ENCODE measurements around the gene PRELID2.

PRELID2 gene

DNA sequence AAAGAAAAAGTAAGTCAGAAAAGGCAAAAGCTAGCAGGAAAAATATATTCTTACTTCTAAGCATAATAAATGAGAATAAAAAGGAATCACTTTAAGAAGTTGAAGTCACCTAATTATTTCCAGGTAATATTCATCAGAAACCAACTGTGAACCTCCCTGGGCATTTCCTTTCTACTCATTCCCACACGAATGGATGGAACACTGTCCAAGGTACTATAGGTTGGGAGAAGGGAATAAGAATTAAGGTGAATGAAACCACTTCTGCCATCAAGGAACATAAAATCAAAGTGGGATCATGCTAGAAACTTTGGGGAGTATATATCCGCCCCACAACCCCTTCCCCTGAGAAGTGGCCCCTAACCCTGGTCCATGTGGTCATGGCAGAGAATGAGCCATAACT is 41.6 kb downstream of the PRELID2 start:
- no peak for DNase-seq (ENCODE audit: low read depth)

DNA sequence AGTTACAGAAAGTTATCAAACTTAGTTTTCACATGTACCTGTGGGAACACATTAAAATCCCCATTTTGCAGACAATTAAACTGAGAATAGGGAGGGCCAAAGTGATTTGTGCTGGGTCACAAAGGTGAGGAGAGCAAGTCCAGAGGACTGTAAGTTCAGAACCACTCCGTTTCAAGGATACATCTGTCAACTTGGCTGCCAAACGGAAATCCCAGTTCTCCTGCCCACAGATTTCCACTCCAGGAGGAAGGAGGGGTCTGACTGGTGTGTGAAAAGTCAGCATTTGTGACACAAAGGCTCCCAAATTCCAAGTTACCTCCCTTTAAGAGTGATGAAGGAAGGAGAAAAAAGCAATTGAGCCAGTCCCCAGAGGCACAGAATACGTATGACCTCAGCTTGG is 42.3 kb downstream of the PRELID2 start:
- no peak for DNase-seq (ENCODE audit: low read depth)

DNA sequence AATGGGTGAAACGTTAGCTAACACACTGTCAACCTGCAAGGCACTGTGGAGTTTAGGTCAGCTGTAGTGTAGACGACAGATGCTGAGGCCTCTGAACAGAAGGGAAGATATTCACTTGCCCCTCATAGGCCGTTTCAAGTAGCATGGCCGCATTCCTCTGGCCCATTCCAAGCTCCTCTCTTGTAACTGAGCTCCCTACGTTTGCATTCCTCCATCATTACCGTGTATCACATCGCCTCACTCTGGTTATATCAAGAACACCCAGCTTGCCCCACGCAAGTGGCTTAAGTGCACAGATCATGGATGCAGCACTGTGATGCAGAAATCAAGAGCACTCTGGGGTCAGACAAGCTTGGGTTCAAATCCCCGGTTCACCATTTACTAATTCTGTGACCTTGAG is 43.3 kb downstream of the PRELID2 start:
- no peak for DNase-seq (ENCODE audit: low read depth)

DNA sequence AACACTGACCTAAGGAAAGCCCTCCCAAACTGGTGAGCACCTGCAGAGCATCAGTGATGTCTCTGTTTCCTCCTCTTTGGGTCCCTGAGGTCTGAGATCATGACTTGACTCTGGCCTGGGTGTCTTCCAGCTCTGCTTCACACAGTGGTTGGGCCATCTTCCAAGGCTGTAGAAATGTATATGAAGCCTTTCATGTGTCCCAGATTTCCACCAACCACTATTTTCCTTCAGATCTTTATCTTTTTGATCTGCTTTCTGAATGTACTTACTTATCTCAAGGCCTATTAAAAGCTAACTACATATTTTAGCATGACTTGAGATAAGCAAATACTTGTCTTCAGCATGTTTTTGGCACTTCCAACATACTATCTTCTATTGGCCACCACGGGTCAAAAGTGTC is 47.1 kb downstream of the PRELID2 start:
- DNase-seq (ENCODE audit: low read depth): no peak

DNA sequence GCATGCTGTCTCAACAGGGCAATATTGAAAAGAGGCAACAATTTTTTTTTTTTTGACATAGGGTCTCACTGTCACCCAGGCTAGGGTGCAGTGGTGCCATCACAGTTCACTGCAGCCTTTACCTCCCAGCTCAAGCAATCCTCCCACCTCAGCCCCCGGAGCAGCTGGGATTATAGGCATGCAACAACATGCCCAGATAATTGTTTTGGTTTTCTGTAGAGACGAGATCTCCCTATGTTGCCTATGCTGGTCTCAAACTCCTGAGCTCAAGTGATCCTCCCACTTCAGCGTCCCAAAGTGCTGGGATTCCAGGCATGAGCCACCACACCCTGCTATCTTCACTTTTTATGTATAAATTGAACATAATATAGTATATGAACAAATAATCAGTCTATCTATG is 47.6 kb downstream of the PRELID2 start:
- no peak for DNase-seq (ENCODE audit: low read depth)

DNA sequence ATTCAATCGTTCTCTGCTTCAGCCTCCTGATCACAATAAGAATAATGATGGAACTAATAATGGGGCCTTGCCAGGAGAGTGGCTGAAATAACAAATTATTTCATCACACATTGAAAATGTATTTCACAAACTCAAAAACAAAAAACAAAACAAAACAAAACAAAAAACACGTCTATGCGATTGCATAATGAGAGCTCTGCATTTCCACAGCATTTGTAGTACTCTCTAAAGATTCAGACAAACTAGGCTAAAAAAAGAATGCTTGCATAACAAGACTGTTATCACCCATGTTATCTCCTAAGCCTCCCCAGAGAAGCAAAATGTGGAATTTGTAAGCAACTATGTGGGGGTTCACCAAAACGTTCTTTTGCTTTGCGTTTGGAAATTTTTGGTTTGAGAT is 48.1 kb downstream of the PRELID2 start:
- no peak for DNase-seq (ENCODE audit: low read depth)

DNA sequence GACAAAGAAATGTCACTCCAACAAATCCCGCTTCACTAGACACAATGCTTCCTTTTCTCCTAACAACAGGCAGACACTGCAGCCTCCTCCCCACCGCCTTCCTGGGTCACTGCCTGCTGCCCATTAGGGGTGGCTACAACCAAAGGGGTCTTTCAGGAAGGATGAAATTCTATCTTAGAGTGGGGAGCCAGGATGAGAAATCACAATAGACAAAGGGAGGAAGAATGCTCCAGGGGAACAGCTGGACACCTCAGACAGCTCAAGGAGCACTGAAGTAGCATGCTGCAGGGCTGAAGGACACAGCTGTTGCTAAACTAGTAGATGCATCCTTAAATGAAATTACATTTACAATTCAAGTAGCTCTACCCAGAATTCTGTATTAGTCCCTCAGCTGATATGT is 54.2 kb downstream of the PRELID2 start:
- DNase-seq (ENCODE audit: low read depth): no peak

DNA sequence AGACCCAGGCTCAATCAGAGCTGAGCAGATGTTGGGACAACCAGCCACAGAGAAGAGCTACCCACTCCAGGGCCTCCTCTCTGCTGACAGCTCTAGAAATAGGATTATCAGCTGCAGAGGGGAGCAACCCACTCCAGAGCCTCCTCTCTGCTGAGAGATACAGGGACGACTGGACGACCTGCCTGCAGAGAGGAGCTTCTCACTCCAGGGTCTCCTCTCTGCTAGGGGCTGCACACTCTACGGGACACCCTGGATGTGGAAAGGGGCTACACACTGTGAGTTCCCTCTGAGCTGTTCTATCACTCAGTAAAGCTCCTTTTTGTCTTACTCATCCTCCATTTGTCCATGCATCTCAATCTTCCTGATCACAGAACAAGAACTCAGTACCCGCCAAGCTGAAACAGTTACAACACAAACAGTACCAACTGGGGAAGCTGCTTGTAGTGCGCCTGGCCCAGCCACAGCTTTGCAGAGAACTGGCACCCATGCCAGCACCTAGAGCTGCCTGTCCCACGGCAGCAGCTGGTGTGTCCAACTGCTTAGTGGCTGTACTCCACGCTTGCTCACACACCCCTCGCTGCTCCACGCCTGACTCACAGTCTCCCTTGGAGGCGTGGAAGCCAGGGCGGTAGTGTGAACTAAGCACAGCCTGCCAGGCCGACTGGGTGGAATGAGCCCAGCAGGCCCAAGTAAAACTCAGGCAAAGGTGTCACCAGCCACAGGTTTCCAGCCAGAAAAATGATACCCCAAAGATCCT is 56.8 kb downstream of the PRELID2 start:
- no peak for DNase-seq (ENCODE audit: low read depth)

DNA sequence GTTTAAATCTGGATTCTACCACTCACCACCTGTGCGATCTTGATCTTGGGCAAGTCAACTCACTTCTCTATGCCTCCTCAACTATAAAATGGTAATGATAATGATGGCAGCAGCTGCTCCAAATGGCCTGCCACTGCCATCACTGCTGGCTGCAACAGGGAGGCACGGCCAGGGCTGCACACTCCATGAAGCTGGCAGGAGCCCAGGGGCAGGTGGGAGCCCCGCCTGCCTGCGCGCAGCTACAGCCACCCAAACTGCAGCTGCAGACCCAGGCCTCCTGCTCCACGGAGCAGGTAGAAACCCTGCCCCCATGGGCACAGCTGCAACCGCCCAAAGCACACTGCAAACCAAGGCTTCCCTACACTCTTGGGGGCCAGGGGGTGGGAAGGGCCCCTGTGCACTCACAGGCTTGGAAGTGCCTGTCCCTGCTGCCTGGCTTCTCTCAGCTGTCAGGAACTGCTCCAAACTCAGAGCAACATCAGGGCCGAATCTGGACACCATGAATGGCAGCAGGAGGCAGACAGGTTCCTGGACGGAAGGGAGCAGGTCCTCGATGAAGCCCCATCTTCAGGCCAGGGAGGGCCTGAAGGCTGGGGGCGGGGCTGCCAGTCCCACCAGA is 57.6 kb downstream of the PRELID2 start:
- DNase-seq (ENCODE audit: low read depth): no peak

DNA sequence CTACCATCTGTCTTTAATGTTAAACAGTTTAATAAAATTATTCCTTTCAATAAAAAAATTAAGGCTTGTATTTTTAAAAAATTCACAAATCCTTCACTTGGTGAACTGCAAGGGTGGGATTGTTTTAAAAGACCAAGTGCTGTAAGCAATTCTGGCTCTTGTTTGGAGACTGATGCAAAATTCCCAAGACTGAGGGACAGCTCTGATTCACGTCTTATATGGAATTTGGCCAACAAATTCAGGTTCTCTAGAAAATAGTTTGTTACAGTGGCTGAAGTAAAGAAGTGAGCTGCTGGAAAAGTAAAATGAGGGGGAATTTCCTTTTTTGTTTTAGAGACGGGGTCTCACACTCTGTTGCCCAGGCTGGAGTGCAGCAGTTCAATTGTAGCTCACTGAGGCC is 58.3 kb downstream of the PRELID2 start:
- DNase-seq (ENCODE audit: low read depth): no peak

DNA sequence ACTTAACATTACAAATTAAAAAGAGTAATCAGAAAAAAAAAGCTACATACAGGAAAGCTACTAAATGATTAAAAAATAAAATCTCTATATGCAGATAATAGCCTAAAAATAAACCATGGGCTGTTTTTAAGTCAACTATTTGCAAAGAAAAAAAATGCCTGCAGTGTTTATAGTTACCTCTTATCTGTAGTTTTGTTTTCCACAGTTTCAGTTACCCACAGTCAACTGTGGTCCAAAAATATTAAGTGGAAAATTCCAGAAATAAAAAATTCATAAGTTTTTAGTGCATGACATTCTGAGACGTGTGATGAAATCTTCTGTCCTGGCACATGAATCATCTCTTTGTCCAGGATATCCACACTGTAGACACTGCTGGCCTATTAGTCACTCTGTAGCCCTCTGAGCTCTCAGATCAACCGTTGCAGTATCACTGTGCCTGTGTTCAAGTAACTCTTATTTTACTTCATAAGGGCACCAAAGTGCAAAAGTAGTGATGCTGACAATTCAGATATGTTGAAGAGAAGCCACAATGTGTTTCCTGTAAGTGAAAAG is 59.2 kb downstream of the PRELID2 start:
- DNase-seq (ENCODE audit: low read depth): no peak

DNA sequence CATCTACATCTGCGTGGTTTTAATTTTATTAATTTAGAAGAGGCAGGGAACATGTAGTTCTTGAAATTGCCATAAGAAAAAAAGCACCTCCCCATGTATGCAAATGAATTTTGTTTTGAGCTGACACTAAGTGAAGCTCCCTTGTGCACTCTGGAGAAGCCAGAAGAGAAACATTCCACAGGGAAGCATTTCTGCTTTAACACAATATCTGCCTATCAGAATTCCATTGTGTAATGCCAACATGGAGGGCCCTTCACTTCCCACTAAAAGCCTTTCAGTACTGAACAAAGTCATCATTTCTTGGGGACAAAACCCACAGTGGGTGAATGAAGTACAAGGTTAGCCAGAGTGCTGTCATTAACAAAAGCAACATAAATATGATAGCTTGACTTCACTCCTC is 59.7 kb downstream of the PRELID2 start:
- no peak for DNase-seq (ENCODE audit: low read depth)

DNA sequence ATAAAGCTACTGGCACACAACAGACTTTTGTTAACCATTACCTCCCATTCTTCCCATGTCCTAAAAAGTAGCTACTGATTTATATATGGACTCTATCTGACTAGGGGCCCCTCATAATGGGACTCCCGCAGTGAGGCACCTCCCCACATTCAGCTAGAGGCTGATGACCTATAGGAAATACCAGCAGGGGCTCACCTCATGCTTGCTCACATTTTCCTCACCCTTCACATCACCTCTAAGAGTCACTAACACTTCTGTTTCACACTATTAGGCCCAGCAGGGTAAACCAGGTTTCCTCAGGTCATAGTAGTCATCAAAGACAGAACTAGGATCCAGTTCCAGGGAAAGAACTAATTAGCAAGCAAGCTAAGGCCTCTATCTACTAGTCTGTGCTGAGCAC is 60.7 kb downstream of the PRELID2 start:
- DNase-seq (ENCODE audit: low read depth): no peak

DNA sequence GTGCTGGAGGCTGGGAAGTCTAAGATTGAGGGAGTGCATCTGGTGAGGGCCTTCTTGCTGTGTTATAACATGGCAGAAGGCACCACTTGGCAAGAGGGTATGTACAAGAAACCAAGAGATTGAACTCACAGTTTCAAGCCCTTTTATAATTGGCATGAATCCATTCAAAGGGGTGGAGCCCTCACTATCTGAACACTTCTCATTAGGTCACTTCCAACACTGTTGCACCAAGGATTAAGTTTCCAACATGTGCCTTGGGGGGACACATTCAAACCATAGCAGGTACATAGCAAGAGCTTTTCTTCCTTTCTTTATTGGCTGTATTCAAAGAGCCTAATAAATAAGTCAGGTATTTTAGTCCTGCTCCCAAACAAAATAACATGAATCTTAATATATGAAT is 62.7 kb downstream of the PRELID2 start:
- no peak for DNase-seq (ENCODE audit: low read depth)

DNA sequence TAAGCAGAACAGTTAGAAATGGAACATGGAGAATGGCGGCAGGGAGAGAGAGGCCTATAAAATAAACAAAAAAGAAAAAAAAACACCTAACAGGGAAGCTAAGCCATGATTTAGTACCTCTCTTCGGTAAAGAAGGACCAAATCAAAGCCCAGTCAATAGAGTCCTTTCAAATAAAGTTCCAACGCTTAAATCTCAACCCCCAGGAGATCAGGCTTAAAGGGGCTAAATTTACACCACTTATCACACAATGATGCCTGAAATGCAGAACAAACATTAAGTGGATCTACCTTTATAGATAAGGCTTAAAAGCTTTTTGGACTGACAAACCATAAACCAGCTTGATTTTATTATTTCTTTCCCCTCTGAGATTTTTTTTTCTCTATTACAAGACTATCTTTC is 66.3 kb downstream of the PRELID2 start:
- no peak for DNase-seq (ENCODE audit: low read depth)

DNA sequence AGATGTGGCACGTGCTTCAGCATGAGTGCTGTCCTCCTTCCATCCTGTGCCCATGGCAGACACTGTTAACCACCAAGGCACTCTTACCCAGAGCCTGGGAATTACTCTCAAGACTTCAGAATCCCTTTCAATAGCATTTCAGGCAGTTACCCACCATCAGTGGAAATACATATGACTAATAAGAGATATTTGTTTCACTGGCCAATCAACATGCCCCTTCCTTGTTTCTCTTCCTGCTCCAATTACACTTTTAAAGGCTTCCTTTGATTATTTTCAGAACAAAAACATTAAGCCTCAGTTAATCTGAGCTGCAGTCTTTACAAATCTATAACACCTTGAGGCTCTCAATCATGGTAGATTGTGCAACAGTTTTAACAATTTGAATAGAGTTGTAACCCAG is 70.8 kb downstream of the PRELID2 start:
- no peak for DNase-seq (ENCODE audit: low read depth)

DNA sequence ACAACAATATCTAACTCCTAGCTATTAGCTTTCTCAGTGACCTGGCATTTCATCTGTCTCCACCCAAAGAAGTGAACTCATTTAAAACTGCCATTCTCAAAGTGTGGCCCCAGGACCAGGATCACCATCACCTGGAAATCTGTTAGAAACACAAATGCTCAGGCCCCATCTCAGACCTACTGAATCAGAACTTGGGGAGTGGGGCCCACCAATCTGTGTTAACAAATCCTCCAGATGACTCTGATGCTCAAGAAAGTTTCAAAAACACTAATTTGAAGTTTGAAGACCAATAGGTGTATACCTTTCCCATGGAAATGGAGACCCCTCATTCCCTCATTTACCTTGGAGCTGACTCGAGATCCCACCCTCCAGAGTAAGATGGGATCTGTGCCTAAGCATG is 72.3 kb downstream of the PRELID2 start:
- DNase-seq (ENCODE audit: low read depth): no peak

DNA sequence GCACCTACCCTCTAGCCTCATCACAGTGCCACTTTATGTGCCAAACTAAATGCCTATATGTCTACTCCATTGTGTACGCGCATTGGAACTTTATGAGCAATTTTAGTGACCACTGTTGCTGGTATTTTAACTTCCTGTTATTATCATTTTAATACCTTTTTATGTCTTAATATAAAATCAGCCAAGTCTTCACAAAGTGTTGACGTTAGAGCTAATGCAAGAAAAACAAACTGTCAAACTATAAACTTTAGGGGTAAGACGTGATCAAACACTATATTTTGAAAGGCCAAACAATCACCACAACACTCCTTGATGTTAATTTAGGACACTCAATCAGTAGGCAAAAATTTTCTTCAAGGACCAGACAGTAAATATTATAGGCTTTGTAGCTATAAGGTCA is 73.9 kb downstream of the PRELID2 start:
- no peak for DNase-seq (ENCODE audit: low read depth)

DNA sequence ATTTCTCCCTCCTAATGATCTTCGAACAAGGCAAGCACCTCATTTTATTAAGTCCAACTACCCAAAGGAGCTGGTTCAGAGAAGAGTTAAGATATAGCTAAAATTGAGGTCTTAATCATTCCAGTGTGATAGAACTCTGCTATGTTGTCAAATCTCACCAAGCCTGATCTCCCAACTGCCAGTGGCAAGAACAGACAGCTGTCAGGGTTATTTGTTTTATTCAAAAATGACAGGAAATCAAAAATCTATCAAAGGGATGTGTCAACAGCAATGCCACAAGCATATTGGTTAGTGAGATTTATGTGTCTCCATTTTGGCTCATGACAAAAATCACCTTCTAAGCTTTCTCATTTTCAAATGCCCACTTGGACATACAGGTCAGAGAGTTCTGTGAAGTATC is 74.5 kb downstream of the PRELID2 start:
- no peak for DNase-seq (ENCODE audit: low read depth)

DNA sequence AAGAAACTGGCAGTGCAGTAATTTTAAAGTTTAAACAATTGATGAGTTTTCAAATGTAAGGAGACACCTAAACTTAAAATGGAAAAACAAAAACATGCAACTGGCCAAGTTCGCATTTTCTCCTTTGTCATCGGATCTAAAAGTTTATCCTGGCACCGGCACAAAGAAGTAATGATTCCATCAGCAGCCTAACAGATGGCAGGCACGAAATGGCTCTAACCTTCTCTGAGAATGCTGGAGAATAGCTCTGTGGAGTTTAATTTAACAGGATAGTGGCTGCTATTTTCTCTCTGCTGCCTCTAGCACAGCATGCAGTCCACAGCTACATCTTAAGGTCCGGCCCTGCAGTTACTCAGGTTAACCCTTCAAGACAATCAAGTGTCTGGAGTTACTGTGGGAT is 82.2 kb downstream of the PRELID2 start:
- DNase-seq (ENCODE audit: low read depth): no peak

DNA sequence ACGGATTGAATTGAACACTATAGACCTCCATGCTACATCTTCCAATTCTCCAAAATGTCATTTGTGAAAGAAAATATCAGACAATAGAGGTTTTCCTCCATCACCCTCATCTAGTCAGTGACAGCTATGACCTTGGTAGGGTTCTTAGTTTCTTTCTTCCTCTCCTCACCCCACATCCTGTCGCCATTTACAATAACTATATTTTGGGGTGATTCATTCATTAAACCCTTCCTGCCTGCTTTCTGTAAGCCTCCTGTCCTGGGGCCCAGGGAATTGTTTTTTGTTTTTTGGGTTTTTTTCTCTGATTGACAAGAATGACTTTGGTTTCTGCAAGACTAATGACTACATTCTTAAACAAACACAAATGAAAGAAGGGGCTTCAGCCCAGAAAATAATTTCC is 82.6 kb downstream of the PRELID2 start:
- no peak for DNase-seq (ENCODE audit: low read depth)

DNA sequence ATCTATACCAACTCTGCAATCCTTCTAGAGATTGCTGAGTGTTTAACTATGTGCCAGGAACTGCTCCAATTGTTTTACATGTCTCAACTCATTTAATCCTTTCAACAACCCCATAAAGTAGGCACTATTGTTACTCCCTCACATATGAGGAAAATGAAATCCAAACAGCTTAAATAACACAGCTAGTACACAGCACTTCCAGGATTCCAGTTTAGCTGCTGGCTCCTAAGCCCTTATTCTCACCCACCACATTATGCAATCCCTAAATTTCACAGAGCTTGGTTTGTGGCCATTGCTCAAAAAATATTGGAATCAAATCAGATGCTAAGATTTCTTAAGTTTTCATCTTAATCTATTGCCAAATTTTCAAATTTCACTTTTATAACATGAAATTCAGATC is 84.9 kb downstream of the PRELID2 start:
- DNase-seq (ENCODE audit: low read depth): no peak

DNA sequence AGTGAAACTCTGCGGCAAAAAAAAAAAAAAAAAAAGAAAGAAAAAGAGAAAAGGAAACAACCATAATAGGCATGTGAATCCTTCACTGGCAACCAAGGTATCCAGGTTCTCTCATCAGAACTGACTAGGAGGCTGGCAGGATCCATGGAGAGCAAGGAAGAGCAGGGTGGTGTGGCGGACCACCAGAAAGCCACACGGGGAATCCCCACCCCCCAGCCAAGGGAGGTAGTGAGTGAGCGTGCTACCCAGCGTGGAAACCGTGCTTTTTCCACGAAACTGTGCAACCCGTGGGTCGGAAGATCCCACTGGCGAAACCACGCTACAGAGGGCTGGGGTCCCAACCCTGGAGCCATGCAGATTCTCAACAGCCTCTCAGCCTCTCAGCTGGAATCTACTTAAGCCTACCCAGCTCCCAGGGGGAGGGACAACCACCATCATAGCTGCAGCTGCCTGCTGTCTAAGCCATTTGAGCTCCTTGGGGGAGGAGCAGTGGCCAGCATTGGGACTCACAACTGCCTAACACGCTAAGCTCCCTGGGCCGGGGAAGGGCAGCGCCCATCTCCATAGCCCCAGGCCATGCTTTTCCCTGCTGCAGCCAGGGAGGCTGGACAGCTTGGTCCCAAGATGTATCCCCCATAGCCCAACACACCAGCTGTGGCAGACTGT is 91.6 kb downstream of the PRELID2 start:
- no peak for DNase-seq (ENCODE audit: low read depth)

Data from stimulated activated CD4-positive, alpha-beta T cell treated with anti-CD3 and anti-CD28 coated beads, Interleukin-2, amount 100 ng/mL, for 4 hours (primary cell).